Activated CD4-positive, alpha-beta T cell treated with anti-CD3 and anti-CD28 coated beads for 36 hours (primary cell): ENCODE results near the gene DDC. TPM values are rescaled to one million over a fixed set of nuclear protein-coding genes. Genes with fewer than 3 reads are reported as not detected.

Experiments used
- ATAC-seq: fragments of 200-7000 bp; cut with Tn5 transposase; one replicate; pipeline ENCODE4 v1.10.0; 2021; ENCODE audit warnings: mild to moderate bottlenecking, moderate library complexity
- CTCF ChIA-PET: fragments of 350-600 bp; sonication (Branson Sonifier 250); formaldehyde crosslinking; loops from one replicate; lab custom pipeline; 2021; ENCODE audit warnings: antibody characterized with exemption; lab: Charles Lee
- POLR2A ChIA-PET: fragments of 350-600 bp; sonication (Branson Sonifier 250); formaldehyde crosslinking; loops from one replicate; lab custom pipeline; 2021; ENCODE audit warnings: antibody characterized with exemption, inconsistent platforms; lab: Charles Lee
- DNase-seq: peaks from one replicate; pipeline ENCODE4 v3.0.0-alpha.2; 2020
- H3K27ac Mint-ChIP-seq: one replicate; pipeline ENCODE4 v1.8.0; 2021; ENCODE audit warnings: mixed read lengths
- H3K27me3 Mint-ChIP-seq: one replicate; pipeline ENCODE4 v1.8.0; 2021; ENCODE audit warnings: mixed read lengths
- H3K36me3 Mint-ChIP-seq: one replicate; pipeline ENCODE4 v1.8.0; 2021; ENCODE audit warnings: low read depth, mixed read lengths
- H3K4me1 Mint-ChIP-seq: one replicate; pipeline ENCODE4 v1.8.0; 2021; ENCODE audit warnings: mixed read lengths
- H3K4me3 Mint-ChIP-seq: one replicate; pipeline ENCODE4 v1.8.0; 2021; ENCODE audit warnings: mild to moderate bottlenecking, moderate library complexity, mixed read lengths
- H3K9me3 Mint-ChIP-seq: one replicate; pipeline ENCODE4 v1.8.0; 2021; ENCODE audit warnings: low read depth, mixed read lengths
- intact Hi-C, 2 experiments: fragments of 100-400 bp; cut with DNase I in 1 of 2; cut with micrococcal nuclease in 1 of 2; formaldehyde crosslinking; loops; one replicate each; pipeline versions ENCODE4 v1.14.2 to v1.15.1; 2022 to 2024; cut with DNase I, micrococcal nuclease
- total RNA-seq, 2 experiments: library from RNA; stranded (reverse); gene quantifications; one replicate each; pipeline ENCODE4 v1.2.3, GENCODE V29; 2021

The DDC gene
- total RNA-seq, 2 experiments from 2014 or later = 0.28 to 0.53 TPM

GRCh38 chr7:50497968-50498367 is 67.2 kb downstream of the DDC start:
- CTCF ChIA-PET = interaction anchor here (2.3 kb wide), 1 partner anchor 30 kb away, joined by 9 read pairs; no protein-coding TSS in a partner anchor
- peaks cover 15% of the 10 kb centered on the region for H3K27me3 Mint-ChIP-seq
- intact Hi-C loops = no loop called here
- H3K4me3 Mint-ChIP-seq = no peak overlapping the region
- POLR2A ChIA-PET = no interaction called here
- no peak overlapping the region for H3K27ac Mint-ChIP-seq
- DNase-seq (no peak), ATAC-seq (no peak)
- no peaks in the 10 kb centered on the region for H3K9me3 Mint-ChIP-seq
- H3K36me3 Mint-ChIP-seq = no peaks in the 10 kb centered on the region
- peaks cover 2% of the 10 kb centered on the region for H3K4me1 Mint-ChIP-seq

DNA sequence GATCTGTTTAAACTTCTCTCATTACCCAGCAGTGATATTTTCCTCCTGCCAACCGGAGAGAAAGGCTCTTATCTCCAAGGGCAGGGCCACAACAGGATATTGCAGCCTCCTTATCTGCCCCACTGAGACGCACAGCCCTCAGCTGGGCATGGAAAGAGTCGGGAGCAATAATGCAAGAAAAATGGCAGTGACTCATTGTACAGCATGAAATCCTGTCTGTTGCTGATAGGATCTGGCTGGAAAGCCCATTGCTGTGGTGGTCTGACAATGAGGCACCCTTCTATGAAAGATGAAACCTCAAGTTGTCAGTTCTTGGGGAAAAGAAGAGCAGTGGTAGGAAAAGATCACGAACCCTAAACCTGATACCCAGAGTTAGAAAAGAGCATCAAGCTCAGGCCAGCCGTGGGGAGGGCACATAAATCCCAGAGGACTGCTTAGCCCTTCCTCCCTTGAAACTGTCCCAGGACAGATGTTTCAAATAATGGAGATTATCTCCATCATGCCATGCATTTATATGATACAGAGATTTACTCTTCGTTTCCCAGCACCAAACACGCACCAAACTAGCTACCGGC is 68.0 kb downstream of the DDC start:
- Mint-ChIP-seq H3K4me3 (no peak overlapping the region), H3K9me3 (no peaks in the 10 kb centered on the region), H3K36me3 (no peaks in the 10 kb centered on the region), H3K27me3 (peaks cover 15% of the 10 kb centered on the region), H3K27ac (no peak overlapping the region), H3K4me1 (peaks cover 2% of the 10 kb centered on the region)
- ChIA-PET POLR2A (no interaction called here), CTCF (interaction anchor here (0.8 to 2.3 kb wide), 5 partner anchors 12 to 655 kb away, joined by 3 to 9 read pairs (median 3); no protein-coding TSS in a partner anchor)
- ATAC-seq (no peak), DNase-seq (no peak)
- intact Hi-C loops = no loop called here

DNA sequence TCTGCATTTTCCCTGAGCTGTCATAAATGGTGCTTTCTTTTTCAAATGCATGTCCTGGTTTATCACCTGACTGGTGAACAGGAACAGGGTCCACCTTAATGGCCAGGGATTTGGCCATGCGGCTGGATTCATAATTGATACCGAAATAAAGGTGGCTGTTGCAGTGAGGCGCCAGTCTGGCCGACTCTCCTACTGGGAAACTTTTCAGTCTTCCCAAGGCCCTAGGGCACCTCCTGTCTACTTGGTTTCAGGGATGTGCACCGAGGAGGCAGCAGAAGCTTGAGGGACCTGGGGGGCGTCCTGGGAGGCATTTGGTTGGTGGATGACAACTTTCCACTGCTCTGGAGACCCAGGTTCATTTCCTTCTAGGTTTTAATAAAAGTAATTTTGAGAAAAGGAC is 68.6 kb downstream of the DDC start:
- ChIA-PET POLR2A (no interaction called here), CTCF (interaction anchor here (0.7 to 2.3 kb wide), 6 partner anchors 11 to 655 kb away, joined by 3 to 9 read pairs (median 3); no protein-coding TSS in a partner anchor)
- ATAC-seq = no peak
- no peak overlapping the region for H3K4me3 Mint-ChIP-seq
- DNase-seq = no peak
- intact Hi-C loops = no loop called here
- no peaks in the 10 kb centered on the region for H3K36me3 Mint-ChIP-seq
- no peak overlapping the region for H3K27ac Mint-ChIP-seq
- peaks cover 15% of the 10 kb centered on the region for H3K27me3 Mint-ChIP-seq
- H3K9me3 Mint-ChIP-seq = no peaks in the 10 kb centered on the region
- H3K4me1 Mint-ChIP-seq = peaks cover 2% of the 10 kb centered on the region

- CTCF ChIA-PET = interaction anchor here (0.6 to 1.4 kb wide), 3 partner anchors 31 to 171 kb away, joined by 3 to 6 read pairs (median 3); no protein-coding TSS in a partner anchor
- POLR2A ChIA-PET = no interaction called here
- Mint-ChIP-seq H3K27me3 (peaks cover 12% of the 10 kb centered on the region), H3K4me3 (no peak overlapping the region), H3K27ac (no peak overlapping the region), H3K9me3 (no peaks in the 10 kb centered on the region), H3K36me3 (no peaks in the 10 kb centered on the region), H3K4me1 (peaks cover 2% of the 10 kb centered on the region)
- intact Hi-C loops = no loop called here
- DNase-seq (no peak), ATAC-seq (no peak)
Measured at GRCh38 chr7:50495746-50496145, 69.5 kb downstream of the DDC start.

- Mint-ChIP-seq H3K9me3 (no peaks in the 10 kb centered on the region), H3K36me3 (no peaks in the 10 kb centered on the region), H3K4me3 (no peak overlapping the region), H3K27ac (no peak overlapping the region), H3K4me1 (peaks cover 2% of the 10 kb centered on the region), H3K27me3 (peaks cover 7% of the 10 kb centered on the region)
- ChIA-PET POLR2A (no interaction called here), CTCF (no interaction called here)
- intact Hi-C loops = no loop called here
- DNase-seq = no peak
- ATAC-seq = no peak
Measured at GRCh38 chr7:50492770-50493519, 72.3 kb downstream of the DDC start.

DNA sequence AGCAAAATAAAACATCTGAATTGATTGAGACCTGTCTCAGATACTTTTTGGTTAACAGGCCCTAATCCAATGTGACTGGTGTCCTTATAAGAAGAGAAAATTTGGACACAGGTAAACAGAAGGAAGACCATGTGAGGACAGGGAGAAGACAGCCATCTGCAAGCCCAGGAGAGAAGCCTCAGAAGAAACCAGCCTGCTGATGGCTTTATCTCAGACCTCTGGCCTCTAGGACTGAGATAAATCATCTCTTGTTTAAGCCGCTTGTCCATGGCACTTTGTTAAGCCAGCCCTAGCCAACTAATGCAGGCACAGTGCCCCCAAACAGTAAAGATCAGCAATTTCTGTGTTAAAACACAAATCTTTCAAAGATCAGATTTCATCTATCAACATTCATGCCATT is 73.3 kb downstream of the DDC start:
- no peaks in the 10 kb centered on the region for H3K9me3 Mint-ChIP-seq
- H3K27ac Mint-ChIP-seq = no peak overlapping the region
- CTCF ChIA-PET = interaction anchor here (0.9 to 1.1 kb wide), 4 partner anchors 10 to 669 kb away, joined by 3 to 5 read pairs (median 4); no protein-coding TSS in a partner anchor
- no peaks in the 10 kb centered on the region for H3K36me3 Mint-ChIP-seq
- no peak for DNase-seq
- intact Hi-C loops = no loop called here
- H3K4me1 Mint-ChIP-seq = peaks cover under 1% of the 10 kb centered on the region
- POLR2A ChIA-PET = no interaction called here
- H3K4me3 Mint-ChIP-seq = no peak overlapping the region
- ATAC-seq = no peak
- peaks cover under 1% of the 10 kb centered on the region for H3K27me3 Mint-ChIP-seq

DNA sequence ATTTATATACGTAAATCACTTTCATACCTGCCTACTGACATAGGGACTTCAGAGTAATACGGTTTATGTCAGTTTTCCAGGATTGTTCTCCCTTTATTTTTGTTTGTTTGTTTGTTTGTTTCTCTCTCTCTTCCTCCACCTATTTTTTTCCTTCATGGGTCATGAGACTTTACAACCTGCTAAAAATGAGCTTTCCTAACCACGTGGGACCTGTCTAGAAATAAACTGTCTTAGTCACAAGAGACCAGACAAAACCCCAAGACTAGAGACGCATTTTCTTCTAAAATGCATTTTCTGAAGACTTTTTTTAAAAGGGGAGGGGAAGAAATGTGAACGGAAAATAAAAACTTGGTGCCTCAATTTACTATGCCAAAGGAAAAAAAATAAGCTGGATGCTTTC is 74.0 kb downstream of the DDC start:
- intact Hi-C loops = no loop called here
- no peak for DNase-seq
- Mint-ChIP-seq H3K4me1 (no peaks in the 10 kb centered on the region), H3K27ac (no peak overlapping the region), H3K36me3 (no peaks in the 10 kb centered on the region), H3K9me3 (no peaks in the 10 kb centered on the region), H3K27me3 (no peaks in the 10 kb centered on the region), H3K4me3 (no peak overlapping the region)
- no peak for ATAC-seq
- CTCF ChIA-PET = interaction anchor here (0.9 to 1.1 kb wide), 4 partner anchors 10 to 670 kb away, joined by 3 to 5 read pairs (median 4); no protein-coding TSS in a partner anchor
- POLR2A ChIA-PET = no interaction called here

- intact Hi-C loops = no loop called here
- POLR2A ChIA-PET = no interaction called here
- Mint-ChIP-seq H3K4me1 (no peaks in the 10 kb centered on the region), H3K36me3 (no peaks in the 10 kb centered on the region), H3K27ac (no peak overlapping the region), H3K9me3 (no peaks in the 10 kb centered on the region), H3K27me3 (no peaks in the 10 kb centered on the region), H3K4me3 (no peak overlapping the region)
- no peak for DNase-seq
- CTCF ChIA-PET = interaction anchor here (1.0 kb wide), 1 partner anchor 20 kb away, joined by 3 read pairs; no protein-coding TSS in a partner anchor
- ATAC-seq = no peak
Measured at GRCh38 chr7:50488379-50488778, 76.8 kb downstream of the DDC start.

- intact Hi-C loops = no loop called here
- ATAC-seq (no peak), DNase-seq (no peak)
- no peaks in the 10 kb centered on the region for H3K4me1 Mint-ChIP-seq
- no peaks in the 10 kb centered on the region for H3K36me3 Mint-ChIP-seq
- H3K27me3 Mint-ChIP-seq = no peaks in the 10 kb centered on the region
- H3K27ac Mint-ChIP-seq = no peak overlapping the region
- ChIA-PET POLR2A (no interaction called here), CTCF (interaction anchor here (0.6 to 2.3 kb wide), 6 partner anchors 15 to 674 kb away, joined by 3 to 8 read pairs (median 4); no protein-coding TSS in a partner anchor)
- H3K9me3 Mint-ChIP-seq = no peaks in the 10 kb centered on the region
- H3K4me3 Mint-ChIP-seq = no peak overlapping the region
Measured at GRCh38 chr7:50486512-50486911, 78.7 kb downstream of the DDC start.

DNA sequence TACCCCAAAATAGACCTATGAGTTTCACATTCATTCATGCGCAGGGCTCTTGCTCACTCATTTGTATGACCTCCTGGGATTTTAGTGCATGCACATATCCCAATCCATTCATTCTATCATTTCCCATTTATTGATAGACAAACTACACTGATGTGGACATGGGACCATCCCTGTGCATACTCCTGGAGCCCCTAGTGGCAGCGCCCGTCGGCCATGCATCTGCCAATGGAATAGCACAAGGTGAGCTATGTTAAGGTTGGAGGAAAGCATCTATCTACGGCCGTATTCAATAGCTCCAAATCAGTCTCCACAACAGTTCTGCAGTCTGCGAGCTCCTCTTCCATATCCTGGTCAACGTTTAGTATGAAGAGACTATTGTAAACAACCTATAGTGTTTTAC is 83.3 kb downstream of the DDC start:
- POLR2A ChIA-PET = no interaction called here
- DNase-seq = no peak
- no peak overlapping the region for H3K27ac Mint-ChIP-seq
- CTCF ChIA-PET = interaction anchor here (1.0 to 1.9 kb wide), 2 partner anchors 9 to 14 kb away, joined by 3 to 4 read pairs; no protein-coding TSS in a partner anchor
- ATAC-seq = no peak
- no peaks in the 10 kb centered on the region for H3K4me1 Mint-ChIP-seq
- no peaks in the 10 kb centered on the region for H3K9me3 Mint-ChIP-seq
- no peaks in the 10 kb centered on the region for H3K27me3 Mint-ChIP-seq
- no peak overlapping the region for H3K4me3 Mint-ChIP-seq
- intact Hi-C loops = no loop called here
- no peaks in the 10 kb centered on the region for H3K36me3 Mint-ChIP-seq

DNA sequence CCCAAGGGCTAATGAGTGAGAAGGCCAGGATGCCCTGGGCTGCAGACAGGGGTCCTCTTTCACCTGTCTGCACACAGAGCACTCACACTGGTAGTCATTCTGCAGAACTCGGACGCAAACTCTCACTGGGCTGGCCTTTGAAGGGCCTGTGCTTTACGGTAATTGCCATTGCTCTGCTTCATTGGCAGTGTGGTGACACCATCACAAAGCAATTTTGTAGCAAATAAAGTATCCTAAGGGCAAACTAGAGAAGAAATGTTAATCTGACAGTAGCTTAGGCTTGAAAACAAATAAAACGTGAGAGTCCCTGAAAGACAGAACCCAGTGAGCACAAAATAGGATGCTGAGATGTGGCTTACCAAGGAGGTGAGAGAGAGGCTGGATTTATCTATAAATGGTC is 84.4 kb downstream of the DDC start:
- H3K27me3 Mint-ChIP-seq = peaks cover 2% of the 10 kb centered on the region
- no peaks in the 10 kb centered on the region for H3K36me3 Mint-ChIP-seq
- no peak for ATAC-seq
- H3K4me1 Mint-ChIP-seq = no peaks in the 10 kb centered on the region
- DNase-seq = no peak
- no peak overlapping the region for H3K4me3 Mint-ChIP-seq
- ChIA-PET CTCF (interaction anchor here (1.0 to 1.9 kb wide), 2 partner anchors 11 to 13 kb away, joined by 3 to 4 read pairs; no protein-coding TSS in a partner anchor), POLR2A (no interaction called here)
- no peaks in the 10 kb centered on the region for H3K9me3 Mint-ChIP-seq
- intact Hi-C loops = no loop called here
- no peak overlapping the region for H3K27ac Mint-ChIP-seq
